Lung (tissue), 12 donors: Measurements from ENCODE around the gene WDR90. TPM values are rescaled to one million over a fixed set of nuclear protein-coding genes. Genes with fewer than 3 reads are reported as not detected.

ENCODE experiments used
- ATAC-seq: fragments of 200-7000 bp; cut with Tn5 transposase; one replicate; pipeline ENCODE4 v1.9.1; 2020; ENCODE audit warnings: moderate number of reproducible peaks; ENCODE audit not compliant: insufficient read depth, low FRiP score
- DNase-seq, 3 donors: peaks; one replicate each; pipeline ENCODE4 v3.0.0-alpha.2; 2013 to 2017
- H3K27ac ChIP-seq, 2 donors: one replicate each; pipeline ENCODE4 v1.5.1; 2013; ENCODE audit warnings: mild to moderate bottlenecking in 2 of 2, moderate library complexity in 2 of 2, control low read depth in 1 of 2, inconsistent platforms in 1 of 2, low read depth in 1 of 2, low read length in 1 of 2
- H3K27me3 ChIP-seq, 3 donors: one replicate each; pipeline ENCODE4 v1.5.1; 2013; ENCODE audit warnings: low read length in 2 of 3; ENCODE audit not compliant: control insufficient read depth in 3 of 3, insufficient read depth in 3 of 3
- H3K36me3 ChIP-seq, 4 donors: one replicate each; pipeline ENCODE4 v1.5.1; 2013; ENCODE audit warnings: low read length in 4 of 4, mild to moderate bottlenecking in 1 of 4, moderate library complexity in 1 of 4; ENCODE audit not compliant: control insufficient read depth in 4 of 4, insufficient read depth in 4 of 4
- H3K4me1 ChIP-seq, 5 donors: one replicate each; pipeline ENCODE4 v1.5.1; 2013; ENCODE audit warnings: low read length in 5 of 5, mild to moderate bottlenecking in 2 of 5, moderate library complexity in 1 of 5; ENCODE audit not compliant: control insufficient read depth in 5 of 5, insufficient read depth in 5 of 5
- H3K4me3 ChIP-seq: one replicate; pipeline ENCODE4 v1.5.1; 2013; ENCODE audit warnings: mild to moderate bottlenecking, control low read depth, moderate library complexity
- H3K9ac ChIP-seq, 2 donors: one replicate each; pipeline ENCODE4 v1.5.1; 2013; ENCODE audit warnings: low read length in 2 of 2, control low read depth in 1 of 2; ENCODE audit not compliant: insufficient read depth in 1 of 2
- H3K9me3 ChIP-seq, 4 donors: one replicate each; pipeline ENCODE4 v1.5.1; 2013; ENCODE audit warnings: low read length in 3 of 4, mild to moderate bottlenecking in 1 of 4, moderate library complexity in 1 of 4; ENCODE audit not compliant: control insufficient read depth in 4 of 4, insufficient read depth in 3 of 4
- CTCF ChIP-seq: IDR thresholded peaks from 2 replicates; pipeline ENCODE4 v1.5.1; 2012; ENCODE audit warnings: mild to moderate bottlenecking; ENCODE audit errors: control extremely low read depth, extremely low read depth
- WGBS, 2 donors: extraction: QIAGEN DNeasy Blood & Tissue Kit; methylation state at CpG; one replicate each; pipeline ENCODE4 v1.1.7; 2013; 5-methylcytosine and 5-hydroxymethylcytosine counted together
- polyA plus RNA-seq, 2 donors: library from polyadenylated mRNA; stranded (reverse); fragments of 200-250 nt; gene quantifications; one replicate each; pipeline ENCODE4 v1.2.1, GENCODE V29; 2013
- total RNA-seq, 2 donors: library from RNA; depleted of rRNA in 1 of 2; stranded (reverse); fragments of >200 nt in 1 of 2; gene quantifications; one replicate each; pipeline ENCODE4 v1.2.1, GENCODE V29; 2014 to 2021
- donor health status: control.
- donor health status: control.
- donor health status: Bipolar disorder and iron deficiency.
- donor health status: healthy.
- donor health status: DM: yes; HTN: yes; CAD: no.

Gene WDR90
- total and polyA plus RNA-seq, 4 donors, result 18.6 to 74.2 (median 27.9) TPM

GRCh38 chr16:644556-644955 is 4.6 kb upstream of the WDR90 start:
- DNase-seq, result no peak
- no peak overlapping the region for H3K9ac ChIP-seq
- WGBS, 2 donors, result 92 to 96% methylated on average over 12 of the region's 12 CpGs

GRCh38 chr16:645852-646678 is 3.1 kb upstream of the WDR90 start:
- no peak overlapping the region for H3K4me3 ChIP-seq
- H3K27ac ChIP-seq, result peak overlapping the region in 1 of 2 donors; percentile 50
- peaks cover 0 to 3% (median 0%) of the 10 kb centered on the region in 3 donors for H3K27me3 ChIP-seq
- TF ChIP-seq CTCF, result no peak
- peaks cover 0 to 35% (median 8%) of the 10 kb centered on the region in 5 donors for H3K4me1 ChIP-seq
- WGBS, 2 donors, result 76 to 85% methylated on average over 31 to 32 of the region's 32 CpGs
- peaks cover 0 to 2% (median 0%) of the 10 kb centered on the region in 4 donors for H3K36me3 ChIP-seq
- no peak for ATAC-seq
- DNase-seq, result no peak
- H3K9ac ChIP-seq, result no peak overlapping the region
- H3K9me3 ChIP-seq, result no peaks in the 10 kb centered on the region

More at GRCh38 chr16:644556-644955, 4.6 kb upstream of the WDR90 start:
- H3K27ac ChIP-seq, result no peak overlapping the region
- peaks cover 0 to 3% (median 0%) of the 10 kb centered on the region in 3 donors for H3K27me3 ChIP-seq
- no peaks in the 10 kb centered on the region for H3K9me3 ChIP-seq
- H3K4me1 ChIP-seq, result peaks cover 0 to 34% (median 8%) of the 10 kb centered on the region in 5 donors
- no peak overlapping the region for H3K4me3 ChIP-seq
- ATAC-seq, result no peak
- no peak for TF ChIP-seq CTCF
- H3K36me3 ChIP-seq, result peaks cover 0 to 2% (median 0%) of the 10 kb centered on the region in 4 donors

GRCh38 chr16:646679-647172 is 2.4 kb upstream of the WDR90 start:
- H3K27ac ChIP-seq, result peak overlapping the region in 1 of 2 donors; percentile 50
- H3K36me3 ChIP-seq, result peaks cover 0 to 4% (median under 1%) of the 10 kb centered on the region in 4 donors
- H3K27me3 ChIP-seq, result peaks cover 0 to 3% (median 0%) of the 10 kb centered on the region in 3 donors
- H3K9ac ChIP-seq, result no peak overlapping the region
- TF ChIP-seq CTCF, result no peak
- no peaks in the 10 kb centered on the region for H3K9me3 ChIP-seq
- DNase-seq (no peak), ATAC-seq (no peak)
- 87 to 91% methylated on average over 22 of the region's 22 CpGs for WGBS, 2 donors
- peaks cover 0 to 31% (median 8%) of the 10 kb centered on the region in 5 donors for H3K4me1 ChIP-seq
- H3K4me3 ChIP-seq, result no peak overlapping the region
